Common myeloid progenitor, CD34-positive (primary cell): ENCODE results near the gene STEAP4.

Experiments used
- CTCF ChIA-PET: fragments of 350-600 bp; sonication (Branson Sonifier 250); formaldehyde crosslinking; loops from one replicate; lab custom pipeline; 2021; ENCODE audit warnings: antibody characterized with exemption; lab: Charles Lee
- POLR2A ChIA-PET: fragments of 350-600 bp; sonication (Branson Sonifier 250); formaldehyde crosslinking; loops from one replicate; lab custom pipeline; 2021; ENCODE audit warnings: antibody characterized with exemption; lab: Charles Lee
- DNase-seq, 3 donors: peaks; one replicate each; pipeline versions ENCODE4 v3.0.0 to v3.0.0-alpha.2; 2013
- H3K27ac ChIP-seq, 2 experiments: 1 replicate in 1 of 2; 2 replicates in 1 of 2; pipeline ENCODE4 v1.7.0; 2013; ENCODE audit warnings: inconsistent platforms in 2 of 2, low read length in 2 of 2, mild to moderate bottlenecking in 2 of 2, low read depth in 1 of 2, moderate library complexity in 1 of 2; ENCODE audit not compliant: severe bottlenecking in 2 of 2, insufficient read depth in 1 of 2, poor library complexity in 1 of 2
- H3K27me3 ChIP-seq, 5 experiments: replicated peaks in 2 of 5; 1 replicate in 3 of 5; 2 replicates in 2 of 5; pipeline versions ENCODE4 v1.6.1 to v1.7.0; 2013; ENCODE audit warnings: low read length in 4 of 5, mild to moderate bottlenecking in 2 of 5, moderate library complexity in 2 of 5, inconsistent platforms in 1 of 5; ENCODE audit not compliant: insufficient read depth in 5 of 5, control insufficient read depth in 4 of 5
- H3K36me3 ChIP-seq, 4 experiments: 1 replicate in 2 of 4; 2 replicates in 2 of 4; pipeline versions ENCODE4 v1.6.1 to v1.7.0; 2013; ENCODE audit warnings: low read length in 3 of 4, control low read depth in 1 of 4, mild to moderate bottlenecking in 1 of 4; ENCODE audit not compliant: control insufficient read depth in 4 of 4, insufficient read depth in 4 of 4
- H3K4me1 ChIP-seq, 4 experiments: 1 replicate in 3 of 4; 2 replicates in 1 of 4; pipeline versions ENCODE4 v1.6.1 to v1.7.1; 2013; ENCODE audit warnings: low read length in 3 of 4, mild to moderate bottlenecking in 3 of 4, control low read depth in 1 of 4, inconsistent platforms in 1 of 4, moderate library complexity in 1 of 4; ENCODE audit not compliant: control insufficient read depth in 4 of 4, insufficient read depth in 4 of 4; ENCODE audit errors: control extremely low read depth in 1 of 4
- H3K4me3 ChIP-seq, 7 experiments: 1 replicate in 4 of 7; 2 replicates in 3 of 7; pipeline versions ENCODE4 v1.5.1 to v1.7.0; 2013; ENCODE audit warnings: mild to moderate bottlenecking in 7 of 7, low read length in 6 of 7, moderate library complexity in 6 of 7, inconsistent platforms in 2 of 7, low read depth in 2 of 7, control low read depth in 1 of 7; ENCODE audit not compliant: insufficient read depth in 4 of 7, control insufficient read depth in 1 of 7; ENCODE audit errors: extremely low read depth in 1 of 7
- H3K9me3 ChIP-seq, 5 experiments: 1 replicate in 4 of 5; 2 replicates in 1 of 5; pipeline versions ENCODE4 v1.6.1 to v1.7.1; 2013; ENCODE audit warnings: low read length in 4 of 5, mild to moderate bottlenecking in 2 of 5, inconsistent platforms in 1 of 5, low read depth in 1 of 5, moderate library complexity in 1 of 5; ENCODE audit not compliant: control insufficient read depth in 4 of 5, insufficient read depth in 2 of 5; ENCODE audit errors: control extremely low read depth in 1 of 5
- WGBS: methylation state at CpG from one replicate; pipeline ENCODE4 v1.1.5; 2013; ENCODE audit not compliant: insufficient coverage; 5-methylcytosine and 5-hydroxymethylcytosine counted together

Gene STEAP4

DNA sequence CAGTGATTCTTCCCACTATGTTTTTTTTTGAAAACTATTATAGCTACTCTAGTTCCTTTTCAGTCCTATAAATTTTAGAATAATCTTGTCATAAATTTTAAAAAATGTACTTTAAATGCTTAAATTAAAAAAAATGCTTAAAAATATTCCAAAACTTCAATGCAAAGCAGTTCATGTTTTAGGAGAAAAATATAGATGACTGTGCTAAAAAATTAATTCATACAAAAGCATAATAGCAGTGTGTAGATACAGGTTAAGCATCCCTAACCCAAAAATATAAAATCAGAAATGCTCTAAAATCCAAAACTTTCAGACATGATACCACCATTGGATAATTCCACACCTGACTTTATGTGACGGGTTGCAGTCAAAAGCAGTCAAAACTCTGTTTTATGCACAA, 12.8 kb downstream of the STEAP4 start:
- Histone ChIP-seq H3K36me3 (no peaks in the 10 kb centered on the region), H3K4me1 (no peaks in the 10 kb centered on the region), H3K4me3 (no peak overlapping the region), H3K9me3 (no peaks in the 10 kb centered on the region), H3K27me3 (no peaks in the 10 kb centered on the region), H3K27ac (no peak overlapping the region)
- ChIA-PET POLR2A (no interaction called here), CTCF (no interaction called here)
- no peak for DNase-seq
- 100% methylated on average over 1 of the region's 1 CpG for WGBS

DNA sequence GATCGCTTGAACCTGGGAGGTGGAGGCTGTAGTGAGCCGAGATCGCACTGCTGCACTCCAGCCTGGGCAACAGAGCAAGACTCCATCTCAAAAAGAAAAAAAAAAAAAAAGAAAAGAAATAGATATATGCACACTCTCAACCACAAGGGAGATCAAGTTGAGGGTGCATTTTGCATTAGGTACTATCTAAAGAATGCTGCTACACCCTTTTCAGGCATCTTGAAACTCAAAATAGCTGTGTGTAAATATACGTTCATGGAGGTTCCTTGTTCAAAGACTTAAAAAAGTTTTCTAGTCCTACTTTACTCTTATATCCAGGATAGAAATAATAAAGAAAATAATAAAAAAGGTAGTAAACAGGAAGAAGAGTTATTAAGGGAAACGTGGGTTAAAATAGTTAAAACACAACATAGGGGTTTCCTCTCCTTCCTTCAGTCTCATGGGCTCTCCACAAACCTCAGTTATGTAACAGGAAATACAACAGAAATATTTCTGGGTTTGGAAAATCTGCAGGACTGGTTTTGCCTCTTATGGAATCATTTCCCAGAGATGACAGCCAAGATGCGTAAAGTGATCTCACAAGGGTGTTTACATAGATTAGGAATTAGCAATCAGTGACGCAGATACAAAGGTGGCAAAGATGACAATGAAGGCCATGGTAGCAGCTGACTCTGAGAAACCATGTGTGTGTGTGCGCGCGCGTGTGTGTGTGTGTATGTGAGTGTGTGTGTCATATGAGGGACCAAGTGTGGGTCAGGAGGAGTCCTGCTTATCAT, 15.1 kb downstream of the STEAP4 start:
- H3K9me3 ChIP-seq = peaks cover 0 to 4% (median 0%) of the 10 kb centered on the region in 5 experiments

DNA sequence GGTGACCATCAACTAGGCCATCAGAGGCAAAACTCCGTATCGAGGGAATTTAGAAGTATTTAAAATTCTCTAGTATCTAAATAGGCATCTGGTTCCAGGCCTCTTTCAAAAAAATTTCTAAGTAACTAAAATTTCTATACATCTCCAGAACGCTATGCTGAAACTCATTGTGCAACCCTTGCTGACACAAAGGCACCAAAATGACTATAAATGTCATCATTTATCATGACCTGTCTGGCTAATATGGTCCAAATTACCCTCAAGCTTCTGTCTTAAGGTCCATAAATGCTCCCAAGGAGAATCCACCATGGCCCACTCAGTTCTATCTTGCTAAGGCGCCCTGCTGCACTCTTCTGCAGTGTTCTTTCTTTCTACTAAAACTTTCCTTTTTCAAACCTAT, 16.2 kb downstream of the STEAP4 start:
- Histone ChIP-seq H3K4me1 (no peaks in the 10 kb centered on the region), H3K9me3 (peaks cover 0 to 4% (median 0%) of the 10 kb centered on the region in 5 experiments), H3K36me3 (no peaks in the 10 kb centered on the region), H3K27ac (no peak overlapping the region), H3K4me3 (no peak overlapping the region), H3K27me3 (no peaks in the 10 kb centered on the region)
- POLR2A ChIA-PET = no interaction called here
- WGBS = 94% methylated on average over 2 of the region's 4 CpGs
- CTCF ChIA-PET = no interaction called here
- no peak for DNase-seq

More for the DNA sequence above, 15.1 kb downstream of the STEAP4 start:
- WGBS = 94% methylated on average over 2 of the region's 11 CpGs
- Histone ChIP-seq H3K4me1 (no peaks in the 10 kb centered on the region), H3K4me3 (no peak overlapping the region), H3K27me3 (no peaks in the 10 kb centered on the region), H3K27ac (no peak overlapping the region), H3K36me3 (no peaks in the 10 kb centered on the region)
- DNase-seq = no peak
- POLR2A ChIA-PET = no interaction called here
- CTCF ChIA-PET = no interaction called here

DNA sequence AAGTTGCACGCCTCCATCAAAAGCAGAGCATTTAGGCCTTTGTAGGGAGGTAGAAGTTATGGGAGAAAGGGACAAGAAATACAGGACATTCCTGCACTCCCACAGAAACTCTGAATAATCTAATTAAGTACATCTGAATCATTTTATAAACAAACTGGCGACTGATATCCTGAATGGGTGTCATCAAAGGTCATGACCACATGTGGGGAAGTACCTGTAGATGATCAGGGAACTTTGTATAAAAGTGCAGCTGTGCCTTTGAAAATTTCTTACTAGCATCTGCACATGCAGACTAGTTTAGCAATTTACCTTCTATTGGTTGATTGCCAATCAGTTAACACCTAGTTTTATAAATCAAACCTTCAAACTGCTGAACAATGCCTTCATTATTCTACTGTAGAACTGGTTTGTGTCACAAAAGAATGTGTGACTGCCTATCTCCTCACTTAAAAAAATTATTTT, 17.1 kb downstream of the STEAP4 start:
- DNase-seq = no peak
- CTCF ChIA-PET = no interaction called here
- WGBS = 100% methylated on average over 1 of the region's 2 CpGs
- peaks cover 0 to 4% (median 0%) of the 10 kb centered on the region in 5 experiments for H3K9me3 ChIP-seq
- POLR2A ChIA-PET = interaction anchor here (0.6 kb wide), 1 partner anchor 921 kb away, joined by 3 read pairs; no protein-coding TSS in a partner anchor
- no peak overlapping the region for H3K27ac ChIP-seq
- H3K4me3 ChIP-seq = no peak overlapping the region
- H3K4me1 ChIP-seq = no peaks in the 10 kb centered on the region
- no peaks in the 10 kb centered on the region for H3K36me3 ChIP-seq
- no peaks in the 10 kb centered on the region for H3K27me3 ChIP-seq

DNA sequence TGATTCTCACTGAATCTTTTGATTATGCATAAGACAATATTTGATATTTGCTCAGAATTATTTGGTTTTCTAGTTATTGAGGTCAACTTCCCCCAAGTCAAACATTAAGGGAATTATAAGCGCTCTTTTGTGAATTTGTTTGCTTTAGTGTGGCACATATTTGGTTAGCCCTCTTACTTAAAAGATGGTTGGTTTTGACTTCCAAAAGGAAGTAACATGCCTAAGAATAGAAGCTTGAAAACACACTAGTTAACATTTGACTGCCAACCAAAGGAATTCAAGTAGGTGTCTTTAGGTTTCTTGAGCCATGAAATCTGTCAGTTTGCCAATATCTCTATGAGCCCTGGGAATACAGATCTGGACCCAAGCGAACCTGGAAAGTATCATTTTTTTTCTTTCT, 24.9 kb downstream of the STEAP4 start:
- no peaks in the 10 kb centered on the region for H3K4me1 ChIP-seq
- WGBS = no CpG with 5 or more reads among the region's 2 CpGs
- H3K4me3 ChIP-seq = no peak overlapping the region
- DNase-seq = no peak
- ChIA-PET POLR2A (no interaction called here), CTCF (no interaction called here)
- no peaks in the 10 kb centered on the region for H3K27me3 ChIP-seq
- H3K36me3 ChIP-seq = no peaks in the 10 kb centered on the region
- no peak overlapping the region for H3K27ac ChIP-seq
- H3K9me3 ChIP-seq = peaks cover 0 to under 1% (median 0%) of the 10 kb centered on the region in 5 experiments

DNA sequence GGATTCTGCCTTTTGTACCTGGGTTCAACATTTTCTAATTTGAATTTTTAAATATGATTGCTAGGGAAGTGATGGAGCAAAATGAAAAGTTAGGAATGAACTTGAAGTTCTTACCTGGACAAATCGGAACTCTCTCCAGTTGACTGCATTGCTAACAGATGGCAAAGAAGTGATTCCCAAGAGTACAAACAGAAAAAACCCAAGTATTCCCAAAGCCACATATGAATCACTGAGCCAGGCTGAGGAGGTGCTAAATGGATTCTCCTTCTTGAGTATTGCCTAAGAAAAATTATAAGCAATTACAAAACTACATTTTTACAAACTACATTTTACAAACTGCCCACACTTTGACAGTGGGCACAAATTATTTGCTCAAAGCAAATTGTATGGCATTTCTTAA, 25.9 kb downstream of the STEAP4 start:
- DNase-seq = no peak
- Histone ChIP-seq H3K4me3 (no peak overlapping the region), H3K4me1 (no peaks in the 10 kb centered on the region), H3K27ac (no peak overlapping the region), H3K27me3 (no peaks in the 10 kb centered on the region), H3K9me3 (no peaks in the 10 kb centered on the region), H3K36me3 (no peaks in the 10 kb centered on the region)
- POLR2A ChIA-PET = no interaction called here
- 100% methylated on average over 1 of the region's 1 CpG for WGBS
- CTCF ChIA-PET = interaction anchor here (0.6 kb wide), 1 partner anchor 8 kb away, joined by 5 read pairs; no protein-coding TSS in a partner anchor

DNA sequence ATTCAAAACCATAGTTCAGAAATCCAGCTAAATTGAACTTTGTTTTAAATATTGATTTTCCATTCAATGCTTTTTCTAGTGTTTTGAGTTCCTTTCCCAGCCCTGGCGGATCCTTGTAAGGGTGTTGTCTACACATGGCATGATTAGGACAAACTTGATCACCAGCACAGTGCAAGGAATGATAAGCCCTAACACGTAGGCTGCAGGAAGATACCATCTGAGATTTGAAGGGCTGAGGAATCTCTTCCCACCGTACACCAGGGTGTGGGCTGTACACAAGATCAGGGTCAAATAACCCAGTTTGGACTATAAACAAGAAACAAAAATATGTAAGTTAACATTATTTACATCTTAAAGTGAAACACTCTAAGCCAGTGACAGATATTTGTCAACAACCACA, 27.4 kb downstream of the STEAP4 start:
- Histone ChIP-seq H3K4me1 (no peaks in the 10 kb centered on the region), H3K36me3 (no peaks in the 10 kb centered on the region), H3K9me3 (no peaks in the 10 kb centered on the region), H3K27me3 (no peaks in the 10 kb centered on the region), H3K27ac (no peak overlapping the region), H3K4me3 (no peak overlapping the region)
- WGBS = 100% methylated on average over 1 of the region's 3 CpGs
- ChIA-PET POLR2A (no interaction called here), CTCF (no interaction called here)
- DNase-seq = no peak
